K562 (cell line): Measurements from ENCODE around the gene TTC9B. TPM values are rescaled to one million over a fixed set of nuclear protein-coding genes. Genes with fewer than 3 reads are reported as not detected.

Experiments used
- DIDO1 ChIP-seq: fragments of 450-650 bp; IDR thresholded peaks from 2 replicates; pipeline ENCODE4 v1.6.1; 2016; ENCODE audit warnings: low read depth, missing biosample characterization, missing genetic modification characterization
- GATAD2B ChIP-seq: fragments of 450-650 bp; IDR thresholded peaks from 2 replicates; pipeline ENCODE4 v1.6.1; 2017; ENCODE audit warnings: mild to moderate bottlenecking, borderline replicate concordance
- MAFF ChIP-seq: IDR thresholded peaks from 2 replicates; pipeline ENCODE4 v1.6.1; 2012; ENCODE audit warnings: low read length, improper control_type of control experiment
- SAFB2 ChIP-seq: fragments of 200-400 bp; formaldehyde crosslinking; IDR thresholded peaks from 2 replicates; pipeline ENCODE4 v1.6.1; 2018; ENCODE audit warnings: borderline replicate concordance, low read length, low read depth, moderate library complexity; ENCODE audit not compliant: severe bottlenecking
- ZNF436 ChIP-seq: fragments of 250-450, 450-650 bp; sonication (Bioruptor Pico); formaldehyde crosslinking; IDR thresholded peaks from 2 replicates; pipeline ENCODE4 v1.7.0; 2020; ENCODE audit warnings: mild to moderate bottlenecking
- polyA plus RNA-seq, 8 experiments: library from polyadenylated mRNA; depleted of rRNA in 4 of 8; stranded (reverse) in 5 of 8; unstranded in 3 of 8; fragments of >200 nt; fragmentation: Nextera tagmentation in 2 of 8; fragmentation: Illumina TruSeq in 1 of 8; extraction: Ambion mirVana in 2 of 8; extraction: Trizol in 1 of 8; gene quantifications; 2 replicates each; pipeline versions ENCODE4 v1.2.1 to v1.2.3, GENCODE V29; 2011 to 2014; ENCODE audit warnings: inconsistent platforms in 1 of 8, missing spikeins in 1 of 8
- total RNA-seq, 7 experiments: library from RNA; depleted of rRNA in 6 of 7; stranded (reverse); fragments of >200 nt in 6 of 7; fragmentation: Illumina TruSeq in 2 of 7; extraction: Trizol in 2 of 7; gene quantifications; 2 replicates each; pipeline versions ENCODE4 v1.2.1 to v1.2.3, GENCODE V29; 2011 to 2021; ENCODE audit warnings: low replicate concordance in 1 of 7
- TF ChIP-seq, protein P1 (sequence below): fragments of 250-450 bp; sonication (Bioruptor Pico); IDR thresholded peaks from 2 replicates; pipeline ENCODE4 v1.4.0; 2020; ENCODE audit warnings: mild to moderate bottlenecking, moderate library complexity, borderline replicate concordance
- TF ChIP-seq, protein P2 (sequence below): fragments of 450-650 bp; IDR thresholded peaks from 2 replicates; pipeline ENCODE4 v1.7.0; 2016; ENCODE audit warnings: borderline replicate concordance
- TF ChIP-seq, protein P3 (sequence below): sonication (generic); formaldehyde crosslinking; IDR thresholded peaks from 2 replicates; pipeline ENCODE4 v1.8.1; 2022; ENCODE audit warnings: missing genetic modification reagents
- TF ChIP-seq, protein P4 (sequence below): fragments of 250-450 bp; sonication (Bioruptor Pico); IDR thresholded peaks from 2 replicates; pipeline ENCODE4 v1.5.0; 2021; ENCODE audit warnings: mild to moderate bottlenecking, moderate library complexity

The TTC9B gene
- total and polyA plus RNA-seq, 9 of the 15 experiments (the other 6 are each of a cell fraction or from before 2014, with no cell fraction given), result 0.06 to 0.14 TPM; not detected in 7

DNA sequence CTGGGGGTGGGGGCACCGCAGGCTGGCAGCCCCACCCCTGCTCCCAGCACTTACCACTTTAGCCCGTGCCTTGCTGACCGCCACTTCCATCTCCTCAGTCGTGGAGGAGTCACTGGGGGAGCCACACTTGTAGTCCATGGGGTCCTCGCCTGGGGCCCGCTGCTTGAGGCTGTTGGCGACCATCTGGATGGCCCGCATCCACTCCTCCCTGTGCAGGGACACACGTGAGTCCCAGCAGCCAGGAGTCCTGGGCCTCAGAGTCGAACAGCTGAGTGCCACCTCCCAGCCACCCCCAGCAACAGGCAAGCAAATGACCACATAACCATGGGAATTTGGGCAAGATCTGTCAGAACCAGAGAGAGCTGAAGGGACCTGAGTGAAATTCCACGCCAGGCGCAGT, 24.3 kb upstream of the TTC9B start (continued):
- TF ChIP-seq, protein P1, sequence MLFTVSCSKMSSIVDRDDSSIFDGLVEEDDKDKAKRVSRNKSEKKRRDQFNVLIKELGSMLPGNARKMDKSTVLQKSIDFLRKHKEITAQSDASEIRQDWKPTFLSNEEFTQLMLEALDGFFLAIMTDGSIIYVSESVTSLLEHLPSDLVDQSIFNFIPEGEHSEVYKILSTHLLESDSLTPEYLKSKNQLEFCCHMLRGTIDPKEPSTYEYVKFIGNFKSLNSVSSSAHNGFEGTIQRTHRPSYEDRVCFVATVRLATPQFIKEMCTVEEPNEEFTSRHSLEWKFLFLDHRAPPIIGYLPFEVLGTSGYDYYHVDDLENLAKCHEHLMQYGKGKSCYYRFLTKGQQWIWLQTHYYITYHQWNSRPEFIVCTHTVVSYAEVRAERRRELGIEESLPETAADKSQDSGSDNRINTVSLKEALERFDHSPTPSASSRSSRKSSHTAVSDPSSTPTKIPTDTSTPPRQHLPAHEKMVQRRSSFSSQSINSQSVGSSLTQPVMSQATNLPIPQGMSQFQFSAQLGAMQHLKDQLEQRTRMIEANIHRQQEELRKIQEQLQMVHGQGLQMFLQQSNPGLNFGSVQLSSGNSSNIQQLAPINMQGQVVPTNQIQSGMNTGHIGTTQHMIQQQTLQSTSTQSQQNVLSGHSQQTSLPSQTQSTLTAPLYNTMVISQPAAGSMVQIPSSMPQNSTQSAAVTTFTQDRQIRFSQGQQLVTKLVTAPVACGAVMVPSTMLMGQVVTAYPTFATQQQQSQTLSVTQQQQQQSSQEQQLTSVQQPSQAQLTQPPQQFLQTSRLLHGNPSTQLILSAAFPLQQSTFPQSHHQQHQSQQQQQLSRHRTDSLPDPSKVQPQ (CRISPR knock-in tag), result no peak
- TF ChIP-seq, protein P2, sequence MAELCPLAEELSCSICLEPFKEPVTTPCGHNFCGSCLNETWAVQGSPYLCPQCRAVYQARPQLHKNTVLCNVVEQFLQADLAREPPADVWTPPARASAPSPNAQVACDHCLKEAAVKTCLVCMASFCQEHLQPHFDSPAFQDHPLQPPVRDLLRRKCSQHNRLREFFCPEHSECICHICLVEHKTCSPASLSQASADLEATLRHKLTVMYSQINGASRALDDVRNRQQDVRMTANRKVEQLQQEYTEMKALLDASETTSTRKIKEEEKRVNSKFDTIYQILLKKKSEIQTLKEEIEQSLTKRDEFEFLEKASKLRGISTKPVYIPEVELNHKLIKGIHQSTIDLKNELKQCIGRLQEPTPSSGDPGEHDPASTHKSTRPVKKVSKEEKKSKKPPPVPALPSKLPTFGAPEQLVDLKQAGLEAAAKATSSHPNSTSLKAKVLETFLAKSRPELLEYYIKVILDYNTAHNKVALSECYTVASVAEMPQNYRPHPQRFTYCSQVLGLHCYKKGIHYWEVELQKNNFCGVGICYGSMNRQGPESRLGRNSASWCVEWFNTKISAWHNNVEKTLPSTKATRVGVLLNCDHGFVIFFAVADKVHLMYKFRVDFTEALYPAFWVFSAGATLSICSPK, result no peak
- TF ChIP-seq GATAD2B, result no peak
- TF ChIP-seq MAFF, result no peak
- TF ChIP-seq, protein P3, sequence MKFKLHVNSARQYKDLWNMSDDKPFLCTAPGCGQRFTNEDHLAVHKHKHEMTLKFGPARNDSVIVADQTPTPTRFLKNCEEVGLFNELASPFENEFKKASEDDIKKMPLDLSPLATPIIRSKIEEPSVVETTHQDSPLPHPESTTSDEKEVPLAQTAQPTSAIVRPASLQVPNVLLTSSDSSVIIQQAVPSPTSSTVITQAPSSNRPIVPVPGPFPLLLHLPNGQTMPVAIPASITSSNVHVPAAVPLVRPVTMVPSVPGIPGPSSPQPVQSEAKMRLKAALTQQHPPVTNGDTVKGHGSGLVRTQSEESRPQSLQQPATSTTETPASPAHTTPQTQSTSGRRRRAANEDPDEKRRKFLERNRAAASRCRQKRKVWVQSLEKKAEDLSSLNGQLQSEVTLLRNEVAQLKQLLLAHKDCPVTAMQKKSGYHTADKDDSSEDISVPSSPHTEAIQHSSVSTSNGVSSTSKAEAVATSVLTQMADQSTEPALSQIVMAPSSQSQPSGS (CRISPR knock-in tag), result no peak
- no peak for TF ChIP-seq DIDO1 (tag)
- no peak for TF ChIP-seq SAFB2
- TF ChIP-seq, protein P4, sequence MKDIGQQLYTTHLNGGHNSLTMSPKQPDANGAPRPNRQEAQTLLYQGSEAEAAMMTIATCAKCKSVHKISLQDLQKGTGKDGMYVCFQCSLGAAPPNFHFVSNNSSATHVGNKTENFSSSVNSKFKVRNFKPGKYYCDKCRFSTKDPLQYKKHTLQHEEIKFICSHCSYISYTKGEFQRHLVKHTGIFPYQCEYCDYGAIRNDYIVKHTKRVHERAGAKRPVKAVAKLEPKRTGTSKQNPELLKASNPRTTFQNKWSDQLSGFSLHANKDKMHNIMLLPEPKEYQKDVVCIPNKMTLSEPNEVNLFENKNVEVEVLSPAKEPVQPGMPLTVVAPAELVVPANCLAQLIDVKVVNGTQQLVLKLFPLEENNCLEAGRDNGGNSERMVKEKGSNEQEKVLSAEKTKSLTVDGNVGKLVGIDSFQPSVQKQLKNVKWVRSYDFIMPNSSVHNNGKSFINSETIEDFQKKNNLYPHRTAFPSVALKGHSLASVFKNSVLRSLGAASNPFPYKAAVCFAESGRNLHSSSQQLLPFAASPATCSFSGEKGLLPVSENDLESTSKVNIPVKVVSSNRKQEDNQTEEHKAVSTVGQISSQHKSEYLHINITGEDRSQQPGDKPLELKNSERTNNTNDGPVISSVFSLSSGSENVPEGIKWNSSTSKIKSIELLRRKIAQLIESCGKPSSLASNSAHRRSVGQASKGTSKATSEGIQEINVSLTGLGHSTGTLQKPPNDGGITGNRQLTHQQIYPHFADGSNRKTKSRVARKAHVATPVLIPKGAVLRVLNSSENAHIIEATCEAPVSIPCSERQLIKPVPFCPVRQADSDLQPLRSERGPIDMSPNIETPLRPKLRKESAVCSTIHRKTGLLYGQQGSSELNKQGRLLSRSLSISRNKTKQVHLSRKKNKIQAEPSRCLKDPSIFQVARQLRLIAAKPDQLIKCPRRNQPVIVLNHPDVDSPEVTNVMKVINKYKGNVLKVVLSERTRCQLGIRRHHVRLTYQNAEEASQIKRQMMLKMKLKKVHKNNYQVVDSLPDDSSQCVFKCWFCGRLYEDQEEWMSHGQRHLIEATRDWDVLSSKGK, result no peak
- no peak for TF ChIP-seq ZNF436 (CRISPR knock-in tag)
- TF ChIP-seq, all 486 proteins: peak for 0
